SK-N-SH treated with all-trans-retinoic acid at 6 μM for 48 hours (cell line): ENCODE measurements around the gene FDPS.

Source experiments
- GLIS3 ChIP-seq: fragments of 250-450 bp; sonication (Bioruptor Pico); IDR thresholded peaks from 2 replicates; pipeline ENCODE4 v1.5.0; 2020; ENCODE audit warnings: mild to moderate bottlenecking, moderate library complexity
- ISL1 ChIP-seq: fragments of 250-450 bp; sonication (Bioruptor Pico); IDR thresholded peaks from 2 replicates; pipeline ENCODE4 v2.1.2; 2022; ENCODE audit warnings: mild to moderate bottlenecking, moderate library complexity
- PATZ1 ChIP-seq: fragments of 250-450 bp; sonication (Bioruptor Pico); IDR thresholded peaks from 2 replicates; pipeline ENCODE4 v1.8.0; 2020; ENCODE audit warnings: mild to moderate bottlenecking, moderate library complexity, borderline replicate concordance
- POU6F1 ChIP-seq: fragments of 250-450 bp; sonication (Bioruptor Pico); IDR thresholded peaks from 2 replicates; pipeline ENCODE4 v1.8.0; 2021; ENCODE audit warnings: low read depth, mild to moderate bottlenecking, moderate library complexity, borderline replicate concordance
- RARB ChIP-seq: fragments of 250-450 bp; sonication (Bioruptor Pico); IDR thresholded peaks from 2 replicates; pipeline ENCODE4 v1.8.0; 2021; ENCODE audit warnings: mild to moderate bottlenecking, moderate library complexity
- TCF4 ChIP-seq: fragments of 250-450 bp; sonication (Bioruptor Pico); IDR thresholded peaks from 2 replicates; pipeline ENCODE4 v1.8.0; 2021; ENCODE audit warnings: mild to moderate bottlenecking, moderate library complexity, borderline replicate concordance
- TSHZ2 ChIP-seq: fragments of 250-450 bp; sonication (Bioruptor Pico); IDR thresholded peaks from 2 replicates; pipeline ENCODE4 v1.5.0; 2020; ENCODE audit warnings: mild to moderate bottlenecking, moderate library complexity
- ZFP3 ChIP-seq: fragments of 250-450 bp; sonication (Bioruptor Pico); IDR thresholded peaks from 2 replicates; pipeline ENCODE4 v1.5.0; 2020; ENCODE audit warnings: mild to moderate bottlenecking, moderate library complexity
- ZFP30 ChIP-seq: fragments of 450-650 bp; formaldehyde crosslinking; IDR thresholded peaks from 2 replicates; pipeline ENCODE4 v1.5.0; 2022; ENCODE audit warnings: mild to moderate bottlenecking, moderate library complexity

- TF ChIP-seq TCF4 (CRISPR knock-in tag) (no peak), GLIS3 (CRISPR knock-in tag) (no peak), RARB (CRISPR knock-in tag) (no peak), ZFP30 (CRISPR knock-in tag) (no peak), ISL1 (CRISPR knock-in tag) (no peak), POU6F1 (CRISPR knock-in tag) (no peak), TSHZ2 (CRISPR knock-in tag) (no peak), PATZ1 (no peak), ZFP3 (CRISPR knock-in tag) (no peak)
Measured at GRCh38 chr1:155339515-155340097, 30.9 kb downstream of the FDPS start.
